Epithelial cell of proximal tubule (primary cell): ENCODE measurements around the gene ULK1. TPM values are rescaled to one million over a fixed set of nuclear protein-coding genes. Genes with fewer than 3 reads are reported as not detected.
"Not testable (repeated sequence)": the region's sequence is repeated elsewhere in the genome, so short reads cannot be mapped to it uniquely, and the experiment has no call there.

ENCODE experiments used
- DNase-seq: peaks from one replicate; pipeline ENCODE4 v3.0.0-alpha.2; 2011; ENCODE audit warnings: low read depth
- H3K4me3 ChIP-seq: 2 replicates; pipeline ENCODE4 v1.5.1; 2011; ENCODE audit warnings: low read depth, mild to moderate bottlenecking, low read length
- total RNA-seq: library from RNA; depleted of rRNA; stranded (reverse); fragments of >200 nt; gene quantifications from 2 replicates; pipeline ENCODE4 v1.2.3, GENCODE V29; 2015
- TF ChIP-seq, protein P1 (sequence below): conservative IDR thresholded peaks from 2 replicates; pipeline ENCODE4 v1.5.1; 2012; ENCODE audit warnings: low read depth, mild to moderate bottlenecking, low read length

Gene ULK1
- total RNA-seq, 1 donor from 2014 or later: 11.8 TPM

DNA sequence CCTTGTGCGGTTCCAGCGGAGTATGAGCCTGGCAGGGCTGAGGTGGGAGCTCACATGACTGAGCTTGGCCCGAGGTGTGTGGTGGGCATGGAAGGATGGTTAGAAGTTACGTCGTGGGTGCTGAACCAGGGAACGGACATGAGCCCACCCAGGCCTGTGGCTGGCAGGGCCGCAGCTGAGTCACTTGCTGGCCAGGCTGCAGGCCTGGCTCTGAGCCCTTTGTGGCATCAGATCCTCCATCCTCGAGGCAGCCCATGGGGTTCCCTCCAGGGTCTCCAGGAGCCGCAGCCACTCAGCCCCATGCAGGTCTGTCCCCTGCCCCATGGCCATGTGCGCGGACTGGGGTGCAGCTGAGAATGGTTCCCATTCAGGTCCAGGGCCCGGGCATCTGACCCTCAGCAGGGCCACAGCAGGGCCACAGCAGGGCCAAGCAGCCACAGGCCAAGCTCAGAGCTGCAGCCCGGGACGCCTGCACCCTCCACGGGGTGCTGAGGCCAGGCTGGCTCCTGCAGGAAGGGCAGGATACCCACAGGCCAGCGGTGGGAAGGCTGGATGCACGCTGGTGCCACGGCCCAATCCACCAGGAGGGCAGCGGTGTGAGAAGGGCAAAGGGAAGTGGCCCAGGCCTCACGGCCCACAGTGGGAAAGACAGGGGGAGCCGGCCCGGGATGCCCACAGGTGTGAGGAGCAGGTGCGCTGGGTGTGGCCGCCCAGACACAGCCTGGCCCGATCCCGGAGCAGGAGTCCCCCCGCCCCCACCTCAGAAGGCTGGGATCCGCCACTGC, 26.3 kb upstream of the ULK1 start:
- DNase-seq: no peak
- TF ChIP-seq, protein P1, sequence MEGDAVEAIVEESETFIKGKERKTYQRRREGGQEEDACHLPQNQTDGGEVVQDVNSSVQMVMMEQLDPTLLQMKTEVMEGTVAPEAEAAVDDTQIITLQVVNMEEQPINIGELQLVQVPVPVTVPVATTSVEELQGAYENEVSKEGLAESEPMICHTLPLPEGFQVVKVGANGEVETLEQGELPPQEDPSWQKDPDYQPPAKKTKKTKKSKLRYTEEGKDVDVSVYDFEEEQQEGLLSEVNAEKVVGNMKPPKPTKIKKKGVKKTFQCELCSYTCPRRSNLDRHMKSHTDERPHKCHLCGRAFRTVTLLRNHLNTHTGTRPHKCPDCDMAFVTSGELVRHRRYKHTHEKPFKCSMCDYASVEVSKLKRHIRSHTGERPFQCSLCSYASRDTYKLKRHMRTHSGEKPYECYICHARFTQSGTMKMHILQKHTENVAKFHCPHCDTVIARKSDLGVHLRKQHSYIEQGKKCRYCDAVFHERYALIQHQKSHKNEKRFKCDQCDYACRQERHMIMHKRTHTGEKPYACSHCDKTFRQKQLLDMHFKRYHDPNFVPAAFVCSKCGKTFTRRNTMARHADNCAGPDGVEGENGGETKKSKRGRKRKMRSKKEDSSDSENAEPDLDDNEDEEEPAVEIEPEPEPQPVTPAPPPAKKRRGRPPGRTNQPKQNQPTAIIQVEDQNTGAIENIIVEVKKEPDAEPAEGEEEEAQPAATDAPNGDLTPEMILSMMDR: no peak
- no peak overlapping the region for H3K4me3 ChIP-seq

- no peak for DNase-seq
- TF ChIP-seq, protein P1: no peak
- H3K4me3 ChIP-seq: no peak overlapping the region
Observed at GRCh38 chr12:131869871-131870418, 24.5 kb upstream of the ULK1 start.

DNA sequence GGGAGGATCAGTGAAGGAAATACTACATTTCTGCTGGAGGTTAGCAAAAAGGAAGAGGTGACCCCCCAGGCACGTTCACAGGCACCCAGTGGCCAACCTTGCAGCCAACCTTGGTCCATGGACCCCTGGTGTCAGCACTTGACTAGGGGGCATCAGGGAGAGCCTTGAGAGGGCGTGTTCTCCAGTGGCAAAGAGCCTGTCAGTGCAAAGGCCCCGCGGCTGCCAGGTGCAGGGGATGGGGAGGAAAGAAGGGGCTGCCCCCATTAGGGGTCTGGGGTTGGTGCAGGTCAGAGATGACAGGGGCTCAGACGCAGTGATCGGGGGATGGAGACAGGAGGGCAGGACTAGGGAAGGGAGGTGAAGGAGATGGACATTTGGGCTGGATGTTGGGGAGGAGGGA, 22.7 kb upstream of the ULK1 start:
- TF ChIP-seq, protein P1: no peak
- H3K4me3 ChIP-seq: no peak overlapping the region

DNA sequence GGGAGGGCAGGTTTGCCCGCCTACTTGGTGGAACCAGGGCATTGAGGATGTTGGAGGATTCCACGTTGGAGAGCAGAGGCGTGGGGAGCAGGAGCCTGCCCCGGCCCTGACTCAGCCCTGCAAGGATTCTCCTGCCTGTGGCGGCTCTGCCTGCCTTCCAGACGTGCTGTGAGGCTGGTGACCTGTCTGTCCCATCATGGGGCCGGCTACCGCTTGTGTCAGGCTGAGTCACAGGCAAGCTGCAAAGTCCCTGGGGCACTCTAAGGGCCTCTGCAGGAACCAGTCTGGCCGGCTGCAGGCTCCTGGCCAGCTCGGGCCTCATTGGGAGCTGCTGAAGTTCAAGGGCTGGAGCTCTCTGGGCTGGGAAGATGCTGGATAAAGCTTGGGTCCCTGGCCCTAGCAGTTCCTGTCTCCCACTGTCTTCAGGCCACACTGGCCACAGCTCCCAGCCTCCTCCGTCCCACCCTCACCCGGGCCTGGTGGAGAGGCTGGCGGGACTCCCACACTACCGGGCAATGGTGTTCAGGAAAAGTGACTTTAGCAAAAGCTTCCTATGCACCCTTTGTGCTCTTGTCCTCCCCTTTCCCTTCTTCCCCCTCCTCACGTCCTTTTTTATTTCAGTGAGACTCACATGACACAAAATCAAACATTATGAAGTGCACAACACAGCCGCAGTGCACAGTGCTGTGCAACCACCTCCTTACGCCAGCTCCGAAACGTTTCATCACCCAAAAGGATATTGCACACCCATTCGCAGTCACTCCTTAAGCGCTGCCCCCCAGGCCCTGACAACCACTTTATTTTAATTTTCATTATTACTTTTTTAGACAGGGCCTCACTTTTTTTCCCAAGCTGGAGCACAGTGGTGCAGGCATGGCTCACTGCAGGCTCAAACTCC, 22.0 kb upstream of the ULK1 start:
- no peak for DNase-seq
- TF ChIP-seq, protein P1: no peak
- H3K4me3 ChIP-seq: no peak overlapping the region

More for the DNA sequence above, 22.7 kb upstream of the ULK1 start:
- no peak for DNase-seq

- TF ChIP-seq, protein P1: no peak
- DNase-seq: no peak
- no peak overlapping the region for H3K4me3 ChIP-seq
Observed at GRCh38 chr12:131873293-131873692, 21.1 kb upstream of the ULK1 start.

DNA sequence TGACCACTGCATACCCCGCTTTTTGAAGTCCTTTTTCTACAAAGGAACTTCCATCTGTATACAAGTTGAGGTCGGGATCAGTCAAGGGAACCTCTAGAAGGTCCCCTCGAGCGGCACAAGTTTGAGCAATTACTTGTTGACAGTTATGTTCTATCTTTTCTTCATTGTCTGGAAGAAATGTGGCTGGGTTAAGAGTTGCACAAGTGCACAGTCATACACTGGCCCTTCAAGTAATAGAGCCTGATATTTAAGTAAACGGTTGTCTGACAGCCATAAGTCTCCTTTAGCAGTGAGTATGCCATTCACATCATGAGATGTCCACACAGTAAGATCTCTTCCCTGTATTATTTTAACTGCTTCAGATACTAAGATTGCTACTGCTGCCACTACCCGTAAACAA, 19.4 kb upstream of the ULK1 start:
- H3K4me3 ChIP-seq, DNase-seq: not testable (repeated sequence)

- not testable (repeated sequence) for H3K4me3 ChIP-seq, DNase-seq
Observed at GRCh38 chr12:131877216-131877615, 17.2 kb upstream of the ULK1 start.

GRCh38 chr12:131878436-131878835, 16.0 kb upstream of the ULK1 start:
- H3K4me3 ChIP-seq, DNase-seq: not testable (repeated sequence)
